Measurements from ENCODE around the gene DENND11. TPM values are rescaled to one million over a fixed set of nuclear protein-coding genes. Genes with fewer than 3 reads are reported as not detected.

Gene DENND11
- total RNA-seq, 2 donors from 2014 or later, result 32.3 to 38.1 TPM

GRCh38 chr7:141679014-141679413 lies 23.0 kb downstream of the DENND11 start:
- intact Hi-C loops (cut with DNase I), result no loop called here
- Histone ChIP-seq H3K36me3 (no peaks in the 10 kb centered on the region), H3K27ac (no peak overlapping the region), H3K9ac (ENCODE audit: low read depth in 2 of 2, low read length in 2 of 2) (no peak overlapping the region), H3K9me3 (no peaks in the 10 kb centered on the region), H3K4me3 (no peak overlapping the region), H3K27me3 (no peaks in the 10 kb centered on the region), H3K4me1 (no peaks in the 10 kb centered on the region)
- DNase-seq, result no peak
- no peak for TF ChIP-seq CTCF (IDR thresholded peaks at IDR 0.05)

- Histone ChIP-seq H3K36me3 (no peaks in the 10 kb centered on the region), H3K4me1 (no peaks in the 10 kb centered on the region), H3K27me3 (no peaks in the 10 kb centered on the region), H3K9ac (ENCODE audit: low read depth in 2 of 2, low read length in 2 of 2) (no peak overlapping the region), H3K4me3 (no peak overlapping the region), H3K9me3 (no peaks in the 10 kb centered on the region), H3K27ac (no peak overlapping the region)
- intact Hi-C loops (cut with DNase I), result no loop called here
- no peak for DNase-seq
- no peak for TF ChIP-seq CTCF (IDR thresholded peaks at IDR 0.05)
These were observed 25.3 kb downstream of the DENND11 start for GRCh38 chr7:141676618-141677017.

- Histone ChIP-seq H3K9ac (ENCODE audit: low read depth in 2 of 2, low read length in 2 of 2) (no peak overlapping the region), H3K27me3 (no peaks in the 10 kb centered on the region), H3K4me1 (no peaks in the 10 kb centered on the region), H3K27ac (no peak overlapping the region), H3K36me3 (no peaks in the 10 kb centered on the region), H3K9me3 (no peaks in the 10 kb centered on the region), H3K4me3 (no peak overlapping the region)
- no peak for TF ChIP-seq CTCF (IDR thresholded peaks at IDR 0.05)
- intact Hi-C loops (cut with DNase I), result no loop called here
- DNase-seq, result no peak
These were observed 26.3 kb downstream of the DENND11 start for GRCh38 chr7:141675436-141676215.

GRCh38 chr7:141674702-141675101 lies 27.3 kb downstream of the DENND11 start:
- Histone ChIP-seq H3K9me3 (no peaks in the 10 kb centered on the region), H3K9ac (ENCODE audit: low read depth in 2 of 2, low read length in 2 of 2) (no peak overlapping the region), H3K4me3 (no peak overlapping the region), H3K4me1 (no peaks in the 10 kb centered on the region), H3K27ac (no peak overlapping the region), H3K36me3 (no peaks in the 10 kb centered on the region), H3K27me3 (no peaks in the 10 kb centered on the region)
- DNase-seq, result no peak
- TF ChIP-seq CTCF (IDR thresholded peaks at IDR 0.05), result peak; percentile 20
- intact Hi-C loops (cut with DNase I), result no loop called here

- H3K9ac ChIP-seq (ENCODE audit: low read depth in 2 of 2, low read length in 2 of 2), result no peak overlapping the region
- DNase-seq, result no peak
- intact Hi-C loops (cut with DNase I), result no loop called here
- H3K4me1 ChIP-seq, result no peaks in the 10 kb centered on the region
- no peak overlapping the region for H3K4me3 ChIP-seq
- no peak overlapping the region for H3K27ac ChIP-seq
- no peak for TF ChIP-seq CTCF (IDR thresholded peaks at IDR 0.05)
- no peaks in the 10 kb centered on the region for H3K36me3 ChIP-seq
- H3K9me3 ChIP-seq, result no peaks in the 10 kb centered on the region
- no peaks in the 10 kb centered on the region for H3K27me3 ChIP-seq
These were observed 27.7 kb downstream of the DENND11 start for GRCh38 chr7:141674171-141674671.
